ENCODE results near the gene MAP1LC3B. TPM values are rescaled to one million over a fixed set of nuclear protein-coding genes. Genes with fewer than 3 reads are reported as not detected.

The MAP1LC3B gene
- 10 to 100 TPM; 26.3 to 79.7 (median 58.0) TPM for total RNA-seq

GRCh38 chr16:87391950-87392820 is at the start of gene MAP1LC3B:
TSS of gene MAP1LC3B (plus strand) at chr16:87392336. CDS start at chr16:87392428, 92 bp downstream.
- Histone ChIP-seq H3K9me3 (no peaks in the 10 kb centered on the region), H3K27ac (peak within 1 kb of the TSS; percentile 96 to 98), H3K27me3 (no peaks in the 10 kb centered on the region), H3K4me3 (peak within 1 kb of the TSS; percentile 63 to 77), H3K36me3 (no peaks in the 10 kb centered on the region), H3K4me1 (peaks cover 0 to 9% of the 10 kb centered on the region in 2 donors)
- TF ChIP-seq POLR2A (IDR thresholded peaks at IDR 0.05), result peak; percentile 99 to 100
- TF ChIP-seq CTCF (IDR thresholded peaks at IDR 0.05), result peak in 2 of 4 experiments; percentile 14 to 30
- intact Hi-C loops (cut with DNase I; ENCODE audit: low total_unique reads), result no loop called here
- peak; percentile 94 to 99 for DNase-seq

GRCh38 chr16:87342504-87342903 is 49.6 kb upstream of the MAP1LC3B start:
- Histone ChIP-seq H3K27ac (no peak overlapping the region), H3K36me3 (no peaks in the 10 kb centered on the region), H3K27me3 (no peaks in the 10 kb centered on the region), H3K4me1 (no peaks in the 10 kb centered on the region), H3K4me3 (no peak overlapping the region), H3K9me3 (no peaks in the 10 kb centered on the region)
- no peak for DNase-seq
- no peak for TF ChIP-seq POLR2A (IDR thresholded peaks at IDR 0.05)
- TF ChIP-seq CTCF (IDR thresholded peaks at IDR 0.05), result no peak
- intact Hi-C loops (cut with DNase I; ENCODE audit: low total_unique reads), result no loop called here

GRCh38 chr16:87342978-87343752 is 49.0 kb upstream of the MAP1LC3B start:
- Histone ChIP-seq H3K4me1 (no peaks in the 10 kb centered on the region), H3K27ac (no peak overlapping the region), H3K4me3 (no peak overlapping the region), H3K36me3 (no peaks in the 10 kb centered on the region), H3K27me3 (no peaks in the 10 kb centered on the region), H3K9me3 (no peaks in the 10 kb centered on the region)
- no peak for TF ChIP-seq POLR2A (IDR thresholded peaks at IDR 0.05)
- TF ChIP-seq CTCF (IDR thresholded peaks at IDR 0.05), result no peak
- no peak for DNase-seq
- intact Hi-C loops (cut with DNase I; ENCODE audit: low total_unique reads), result no loop called here

- H3K9me3 ChIP-seq, result no peaks in the 10 kb centered on the region
Observed at GRCh38 chr16:87343753-87344050, 48.4 kb upstream of the MAP1LC3B start.

More at GRCh38 chr16:87343753-87344050, 48.4 kb upstream of the MAP1LC3B start:
- H3K4me3 ChIP-seq, result no peak overlapping the region
- H3K27me3 ChIP-seq, result no peaks in the 10 kb centered on the region
- DNase-seq, result no peak
- H3K27ac ChIP-seq, result peak overlapping the region in 1 of 2 donors; percentile 50
- no peaks in the 10 kb centered on the region for H3K36me3 ChIP-seq
- no peak for TF ChIP-seq POLR2A (IDR thresholded peaks at IDR 0.05)
- TF ChIP-seq CTCF (IDR thresholded peaks at IDR 0.05), result no peak
- H3K4me1 ChIP-seq, result no peaks in the 10 kb centered on the region
- intact Hi-C loops (cut with DNase I; ENCODE audit: low total_unique reads), result no loop called here

All from uterus (tissue), 4 donors.